GM03348 (cell line): ENCODE results near the gene TMEM141.

ENCODE experiments used
- DNase-seq: peaks from one replicate; pipeline ENCODE4 v3.0.0; 2012; ENCODE audit warnings: low spot score

Gene TMEM141

GRCh38 chr9:136790640-136791515, at the start of gene TMEM141:
Gene TMEM141 (plus strand): TSS chr9:136791344. CDS start chr9:136791371, 27 bp downstream.
- DNase-seq = peak; percentile 100

- DNase-seq = no peak
These were observed 49.1 kb upstream of the TMEM141 start for GRCh38 chr9:136741883-136742571.

- no peak for DNase-seq
These were observed 48.4 kb upstream of the TMEM141 start, which contains the start of gene LCN10 for GRCh38 chr9:136742591-136743391. Gene LCN10 (minus strand): TSS chr9:136742940. CDS start chr9:136742903, 37 bp downstream.

- no peak for DNase-seq
These were observed 47.4 kb upstream of the TMEM141 start for GRCh38 chr9:136743639-136744211.

- no peak for DNase-seq
These were observed 46.4 kb upstream of the TMEM141 start for GRCh38 chr9:136744773-136745172.

- no peak for DNase-seq
These were observed 45.6 kb upstream of the TMEM141 start for GRCh38 chr9:136745389-136746154.

GRCh38 chr9:136746155-136746490, 45.0 kb upstream of the TMEM141 start:
- no peak for DNase-seq

GRCh38 chr9:136746621-136747020, 44.5 kb upstream of the TMEM141 start:
- DNase-seq = no peak

GRCh38 chr9:136747161-136748060, 43.7 kb upstream of the TMEM141 start:
- DNase-seq = no peak

- no peak for DNase-seq
These were observed 42.9 kb upstream of the TMEM141 start, which contains the start of gene LCN6 for GRCh38 chr9:136748201-136748600. Gene LCN6 (minus strand): TSS chr9:136748525. CDS start chr9:136748483, 42 bp downstream.

GRCh38 chr9:136748666-136749611, 42.2 kb upstream of the TMEM141 start:
- no peak for DNase-seq

GRCh38 chr9:136750526-136750925, 40.6 kb upstream of the TMEM141 start:
- no peak for DNase-seq

- no peak for DNase-seq
These were observed 39.9 kb upstream of the TMEM141 start for GRCh38 chr9:136751244-136751643.

GRCh38 chr9:136751814-136752213, 39.3 kb upstream of the TMEM141 start:
- no peak for DNase-seq

GRCh38 chr9:136753371-136754058, 37.6 kb upstream of the TMEM141 start:
- no peak for DNase-seq

GRCh38 chr9:136754059-136754572, 37.0 kb upstream of the TMEM141 start:
- DNase-seq = no peak

GRCh38 chr9:136754626-136755301, 36.4 kb upstream of the TMEM141 start:
- DNase-seq = no peak
